ENCODE data around the gene HIPK2. TPM values are rescaled to one million over a fixed set of nuclear protein-coding genes. Genes with fewer than 3 reads are reported as not detected.
"Not testable (repeated sequence)": the region's sequence is repeated elsewhere in the genome, so short reads cannot be mapped to it uniquely, and the experiment has no call there.

HIPK2 gene
- total RNA-seq, 2 experiments from 2014 or later: 22.5 to 27.5 TPM

DNA sequence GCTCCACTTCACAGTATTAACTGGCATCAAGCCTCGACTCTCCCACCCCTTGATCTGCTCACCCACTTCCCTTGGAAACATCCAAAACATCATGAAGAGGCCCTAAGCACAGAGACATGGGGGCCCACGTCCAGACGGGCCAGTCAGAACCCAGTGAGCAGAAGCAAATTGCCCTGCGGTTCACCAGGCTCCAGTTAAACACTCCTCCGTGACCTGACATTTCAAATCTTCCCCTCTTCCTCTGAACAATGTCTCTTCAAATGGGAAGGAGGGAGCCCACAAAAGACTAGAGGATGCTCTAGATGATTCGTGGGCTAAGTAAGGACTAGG lies 209.5 kb downstream of the HIPK2 start:
- Mint-ChIP-seq H3K27ac (no peak overlapping the region), H3K27me3 (no peaks in the 10 kb centered on the region), H3K4me3 (no peak overlapping the region), H3K4me1 (peaks cover 15% of the 10 kb centered on the region), H3K36me3 (ENCODE audit: low read depth) (peaks cover 3% of the 10 kb centered on the region), H3K9me3 (no peaks in the 10 kb centered on the region)
- DNase-seq: no peak
- CTCF ChIA-PET: interaction anchor here (1.0 kb wide), 1 partner anchor 10 kb away, joined by 4 read pairs; no protein-coding TSS in a partner anchor
- POLR2A ChIA-PET: no interaction called here

- no peaks in the 10 kb centered on the region for H3K9me3 Mint-ChIP-seq
- no peak overlapping the region for H3K27ac Mint-ChIP-seq
- no peak for DNase-seq
- peaks cover 16% of the 10 kb centered on the region for H3K4me1 Mint-ChIP-seq
- no peak overlapping the region for H3K4me3 Mint-ChIP-seq
- H3K36me3 Mint-ChIP-seq (ENCODE audit: low read depth): peaks cover 3% of the 10 kb centered on the region
- ChIA-PET CTCF (interaction anchor here (0.7 to 1.0 kb wide), 2 partner anchors 10 to 26 kb away, joined by 3 to 4 read pairs; no protein-coding TSS in a partner anchor), POLR2A (no interaction called here)
- no peaks in the 10 kb centered on the region for H3K27me3 Mint-ChIP-seq
These were observed 210.0 kb downstream of the HIPK2 start for GRCh38 chr7:139567647-139568345.

DNA sequence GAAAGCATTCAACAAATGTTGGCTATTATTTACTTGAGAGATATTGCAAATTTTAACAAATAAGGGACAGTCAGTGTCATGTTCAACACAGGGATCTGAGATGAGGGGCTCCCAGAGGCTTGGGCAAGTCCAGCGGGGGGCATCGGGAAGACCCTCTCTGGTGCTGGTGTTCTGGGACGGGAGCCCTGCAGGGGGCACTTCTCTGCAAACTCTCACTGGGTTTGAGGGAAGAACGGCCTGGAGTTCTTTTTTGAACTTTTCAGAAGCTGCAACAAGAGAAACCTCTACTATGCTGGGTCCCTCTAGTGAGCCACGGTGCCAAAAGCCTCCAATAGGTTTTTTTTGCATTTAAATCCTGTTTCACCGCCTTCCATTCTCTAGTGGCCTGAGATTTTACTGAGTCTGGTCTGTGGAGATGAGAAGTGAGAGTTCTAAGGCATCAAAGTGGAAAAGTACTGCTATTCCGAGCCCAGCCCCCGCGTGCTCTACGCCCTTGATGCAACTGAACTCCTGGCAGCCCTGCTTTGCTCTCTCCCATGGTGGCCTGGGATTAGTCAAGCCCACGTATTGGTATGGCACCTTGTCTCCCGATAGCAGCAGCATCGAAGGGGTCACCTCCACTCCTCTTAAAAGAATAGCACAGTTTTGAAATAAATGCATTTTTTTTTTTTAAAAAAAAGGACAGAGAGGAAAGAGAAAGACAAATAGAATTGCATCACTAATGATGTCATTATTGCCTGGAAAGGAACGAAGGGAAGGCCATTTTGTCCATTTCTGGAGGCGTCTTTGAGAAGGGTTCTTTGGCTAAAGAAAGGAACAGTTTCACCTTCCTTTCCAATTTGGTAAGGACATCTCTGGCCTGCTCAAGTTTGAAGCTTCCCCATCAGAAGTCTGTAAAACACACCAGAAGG lies 210.8 kb downstream of the HIPK2 start:
- no peak for DNase-seq
- H3K4me3 Mint-ChIP-seq: no peak overlapping the region
- CTCF ChIA-PET: interaction anchor here (0.7 kb wide), 1 partner anchor 27 kb away, joined by 3 read pairs; no protein-coding TSS in a partner anchor
- H3K9me3 Mint-ChIP-seq: no peaks in the 10 kb centered on the region
- no peak overlapping the region for H3K27ac Mint-ChIP-seq
- POLR2A ChIA-PET: no interaction called here
- H3K27me3 Mint-ChIP-seq: no peaks in the 10 kb centered on the region
- H3K36me3 Mint-ChIP-seq (ENCODE audit: low read depth): peaks cover 3% of the 10 kb centered on the region
- H3K4me1 Mint-ChIP-seq: peaks cover 16% of the 10 kb centered on the region

DNA sequence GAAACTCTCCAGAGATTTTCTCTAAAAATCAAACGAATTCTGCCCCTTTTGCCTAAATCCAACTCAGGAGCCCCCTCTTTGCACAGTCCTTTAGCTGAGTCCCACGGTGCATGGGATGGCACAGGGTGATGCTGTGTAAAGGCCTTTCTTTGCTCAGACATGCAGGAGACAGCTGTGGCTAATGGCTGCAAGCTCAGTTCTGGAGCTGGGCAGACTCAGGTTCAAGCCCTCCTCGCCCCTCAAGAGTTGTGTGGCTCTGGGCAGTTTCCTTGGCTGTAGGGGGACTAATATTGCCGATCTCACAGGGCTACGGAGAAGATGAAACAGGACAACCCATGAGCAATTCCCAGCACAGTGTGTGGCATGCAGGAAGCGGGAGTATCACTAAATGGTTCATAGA lies 211.7 kb downstream of the HIPK2 start:
- no peak for DNase-seq
- H3K4me3 Mint-ChIP-seq: no peak overlapping the region
- peaks cover 16% of the 10 kb centered on the region for H3K4me1 Mint-ChIP-seq
- POLR2A ChIA-PET: no interaction called here
- no peaks in the 10 kb centered on the region for H3K9me3 Mint-ChIP-seq
- CTCF ChIA-PET: no interaction called here
- H3K27me3 Mint-ChIP-seq: no peaks in the 10 kb centered on the region
- peaks cover 3% of the 10 kb centered on the region for H3K36me3 Mint-ChIP-seq (ENCODE audit: low read depth)
- no peak overlapping the region for H3K27ac Mint-ChIP-seq

- DNase-seq: no peak
- CTCF ChIA-PET: interaction anchor here (1.1 kb wide), 1 partner anchor 444 kb away, joined by 3 read pairs; no protein-coding TSS in a partner anchor
- Mint-ChIP-seq H3K36me3 (ENCODE audit: low read depth) (peaks cover 5% of the 10 kb centered on the region), H3K27ac (no peak overlapping the region), H3K9me3 (peaks cover 3% of the 10 kb centered on the region), H3K27me3 (no peaks in the 10 kb centered on the region), H3K4me1 (peaks cover 16% of the 10 kb centered on the region), H3K4me3 (no peak overlapping the region)
- POLR2A ChIA-PET: no interaction called here
These were observed 213.9 kb downstream of the HIPK2 start for GRCh38 chr7:139563856-139564255.

DNA sequence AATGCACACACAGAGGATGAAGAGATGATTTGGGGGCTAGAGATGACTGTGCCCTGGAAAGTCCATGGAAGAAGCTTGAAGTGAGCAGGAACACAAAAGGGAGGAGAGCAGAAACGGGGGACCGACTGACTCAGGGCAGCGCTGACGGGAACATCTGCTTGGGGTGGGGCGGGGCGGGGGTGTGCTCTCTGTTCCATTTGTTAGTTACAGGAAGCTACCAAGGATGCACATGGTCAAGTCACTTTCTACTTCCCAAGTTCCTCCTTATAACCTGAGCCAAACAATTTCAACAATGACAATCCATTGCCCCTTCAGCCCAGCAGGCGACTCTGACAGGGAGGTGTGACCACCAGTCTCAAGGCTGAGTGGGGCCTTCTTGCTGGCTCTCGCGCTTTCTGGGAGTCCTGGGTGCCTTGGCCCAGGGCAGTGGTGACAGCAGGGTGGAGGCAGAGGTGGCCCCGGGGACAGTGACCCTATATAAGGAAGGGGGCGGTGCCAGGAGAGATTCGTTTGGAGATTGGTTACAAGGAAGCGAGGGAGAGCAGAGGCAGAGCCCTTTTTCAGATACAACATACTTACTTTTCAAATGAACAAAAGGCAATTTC lies 214.7 kb downstream of the HIPK2 start:
- Mint-ChIP-seq H3K4me3 (no peak overlapping the region), H3K27me3 (peaks cover 1% of the 10 kb centered on the region), H3K4me1 (peaks cover 16% of the 10 kb centered on the region), H3K36me3 (ENCODE audit: low read depth) (peaks cover 5% of the 10 kb centered on the region), H3K27ac (no peak overlapping the region), H3K9me3 (peaks cover 3% of the 10 kb centered on the region)
- POLR2A ChIA-PET: no interaction called here
- CTCF ChIA-PET: no interaction called here
- no peak for DNase-seq

DNA sequence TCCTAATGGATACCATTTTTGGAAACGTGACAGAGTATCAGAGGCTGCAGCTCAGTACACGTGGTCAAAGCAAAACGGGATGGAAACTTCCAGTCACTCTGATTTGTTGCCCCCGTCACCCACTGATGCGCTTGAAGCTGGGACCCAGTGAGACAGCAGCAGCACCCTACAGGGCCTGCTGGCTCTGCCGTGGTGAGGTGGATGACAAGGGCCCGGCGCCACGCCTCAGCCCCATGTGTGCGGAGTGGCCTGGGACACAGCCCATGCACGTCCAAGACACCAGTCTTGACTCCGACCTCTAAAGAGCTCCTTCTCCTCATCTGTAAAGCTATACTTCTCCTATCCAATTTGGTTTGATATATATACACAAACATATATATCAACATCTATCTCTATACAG lies 215.3 kb downstream of the HIPK2 start:
- POLR2A ChIA-PET: no interaction called here
- H3K4me3 Mint-ChIP-seq: no peak overlapping the region

GRCh38 chr7:139560678-139561077 lies 217.1 kb downstream of the HIPK2 start:
- peaks cover 7% of the 10 kb centered on the region for H3K27me3 Mint-ChIP-seq
- CTCF ChIA-PET: no interaction called here

More for the DNA sequence above, 215.3 kb downstream of the HIPK2 start:
- Mint-ChIP-seq H3K27me3 (peaks cover 7% of the 10 kb centered on the region), H3K9me3 (peaks cover 3% of the 10 kb centered on the region), H3K27ac (no peak overlapping the region), H3K36me3 (ENCODE audit: low read depth) (peaks cover 2% of the 10 kb centered on the region), H3K4me1 (peaks cover 16% of the 10 kb centered on the region)
- CTCF ChIA-PET: no interaction called here
- DNase-seq: no peak

DNA sequence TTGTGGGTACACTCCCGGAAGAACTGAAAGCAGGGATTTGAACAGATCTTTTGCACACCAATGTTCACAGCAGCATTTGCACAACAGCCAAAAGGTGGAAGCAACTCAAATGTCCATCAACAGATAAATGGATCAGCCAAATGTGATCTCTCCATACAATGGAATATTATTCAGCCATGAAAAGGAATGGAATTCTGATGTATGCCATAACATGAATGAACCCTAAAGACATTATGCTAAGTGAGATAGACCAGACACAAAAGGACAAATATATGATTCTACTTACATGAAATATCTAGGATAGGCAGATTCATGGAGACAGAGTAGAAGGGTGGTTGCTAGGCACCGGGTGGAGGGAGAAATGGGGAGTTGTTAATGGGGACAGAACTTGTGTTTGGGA lies 217.6 kb downstream of the HIPK2 start:
- Mint-ChIP-seq H3K4me1 (peaks cover 9% of the 10 kb centered on the region), H3K27me3 (peaks cover 7% of the 10 kb centered on the region), H3K36me3 (ENCODE audit: low read depth) (peaks cover 2% of the 10 kb centered on the region), H3K4me3 (no peak overlapping the region), H3K9me3 (peaks cover 3% of the 10 kb centered on the region), H3K27ac (no peak overlapping the region)
- ChIA-PET CTCF (no interaction called here), POLR2A (no interaction called here)
- DNase-seq: no peak

More at GRCh38 chr7:139560678-139561077, 217.1 kb downstream of the HIPK2 start:
- Mint-ChIP-seq H3K36me3 (ENCODE audit: low read depth) (peaks cover 2% of the 10 kb centered on the region), H3K27ac (no peak overlapping the region), H3K4me3 (no peak overlapping the region), H3K9me3 (peaks cover 3% of the 10 kb centered on the region), H3K4me1 (peaks cover 13% of the 10 kb centered on the region)
- POLR2A ChIA-PET: no interaction called here
- DNase-seq: no peak

DNA sequence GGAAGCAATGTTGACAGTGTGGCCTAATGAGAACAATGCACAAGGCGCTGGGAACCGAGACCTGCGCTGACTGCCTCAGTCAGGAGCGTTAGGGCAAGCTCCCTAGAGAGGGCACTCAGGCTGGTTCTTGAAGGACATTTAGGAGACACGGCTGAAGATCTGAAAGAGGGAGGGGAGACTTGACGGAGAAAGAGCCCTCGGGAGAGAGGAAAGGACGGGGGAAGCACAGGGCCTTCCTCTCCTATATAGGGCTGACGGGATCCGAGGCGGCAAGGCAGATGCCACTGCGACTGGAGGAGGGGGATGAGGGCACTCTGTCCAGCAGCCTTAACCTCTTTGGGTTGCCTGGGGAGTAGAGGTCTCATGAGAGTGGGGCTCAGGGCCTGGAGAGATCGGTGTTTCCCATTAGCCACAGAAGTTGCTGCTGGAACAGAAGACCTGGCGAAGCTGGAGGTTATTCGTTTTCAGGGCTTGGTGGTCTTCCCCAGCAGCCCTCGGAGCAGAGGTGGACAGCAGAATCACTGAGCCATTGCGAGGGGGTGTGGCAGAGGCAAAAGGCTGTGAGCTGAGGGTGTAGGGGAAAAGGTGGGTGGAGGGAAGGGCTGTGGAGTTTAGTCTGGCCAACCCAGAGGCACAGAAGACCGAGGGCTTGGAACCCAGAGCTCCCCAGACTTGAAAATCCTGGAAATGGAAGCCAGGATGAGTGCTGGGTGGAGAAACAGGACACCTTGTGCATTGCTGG lies 218.3 kb downstream of the HIPK2 start:
- H3K36me3 Mint-ChIP-seq (ENCODE audit: low read depth): peaks cover 2% of the 10 kb centered on the region
- DNase-seq: no peak
- H3K4me1 Mint-ChIP-seq: peaks cover 3% of the 10 kb centered on the region
- ChIA-PET POLR2A (no interaction called here), CTCF (no interaction called here)
- H3K27me3 Mint-ChIP-seq: peaks cover 7% of the 10 kb centered on the region
- peaks cover 3% of the 10 kb centered on the region for H3K9me3 Mint-ChIP-seq
- H3K27ac Mint-ChIP-seq: no peak overlapping the region
- no peak overlapping the region for H3K4me3 Mint-ChIP-seq

DNA sequence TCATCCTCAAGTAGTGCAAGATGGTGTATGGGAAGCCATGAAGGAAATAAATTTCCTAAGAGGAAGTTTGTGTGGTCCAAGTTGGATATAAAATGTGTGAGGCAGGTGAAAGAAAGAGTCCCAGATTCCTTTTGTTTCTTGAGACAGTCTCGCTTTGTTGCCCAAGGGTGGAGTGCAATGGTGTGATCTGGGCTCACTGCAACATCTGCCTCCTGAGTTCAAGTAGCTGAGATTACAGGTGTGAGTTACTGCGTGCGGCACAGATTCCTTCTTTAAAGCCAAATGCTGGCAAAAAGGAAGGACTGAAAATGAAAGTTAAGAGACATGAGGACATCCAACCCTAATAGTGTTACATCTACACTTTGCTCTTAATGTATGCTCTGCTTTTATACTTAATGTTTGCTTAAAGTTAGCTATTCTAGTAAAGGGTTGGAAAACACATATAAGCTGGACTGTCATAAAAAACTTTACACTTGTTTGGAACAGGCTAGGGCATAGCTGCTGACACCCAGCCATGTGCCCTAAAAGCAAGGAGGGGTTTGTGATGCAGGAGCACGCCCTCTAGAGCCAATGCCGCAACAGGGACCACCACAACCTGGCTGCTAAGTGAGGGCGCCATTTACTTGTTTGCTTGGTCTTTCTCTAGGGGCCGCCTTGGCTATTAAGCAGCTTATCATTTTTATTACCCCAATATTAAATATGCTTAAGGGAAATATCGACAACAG lies 219.8 kb downstream of the HIPK2 start:
- POLR2A ChIA-PET: no interaction called here
- Mint-ChIP-seq H3K27me3 (peaks cover 10% of the 10 kb centered on the region), H3K4me1 (peaks cover 1% of the 10 kb centered on the region), H3K9me3 (peaks cover 3% of the 10 kb centered on the region), H3K4me3 (no peak overlapping the region), H3K36me3 (ENCODE audit: low read depth) (peaks cover 2% of the 10 kb centered on the region), H3K27ac (no peak overlapping the region)
- no peak for DNase-seq
- CTCF ChIA-PET: interaction anchor here (0.6 to 1.6 kb wide), 4 partner anchors 10 to 107 kb away, joined by 3 to 4 read pairs (median 4); no protein-coding TSS in a partner anchor

DNA sequence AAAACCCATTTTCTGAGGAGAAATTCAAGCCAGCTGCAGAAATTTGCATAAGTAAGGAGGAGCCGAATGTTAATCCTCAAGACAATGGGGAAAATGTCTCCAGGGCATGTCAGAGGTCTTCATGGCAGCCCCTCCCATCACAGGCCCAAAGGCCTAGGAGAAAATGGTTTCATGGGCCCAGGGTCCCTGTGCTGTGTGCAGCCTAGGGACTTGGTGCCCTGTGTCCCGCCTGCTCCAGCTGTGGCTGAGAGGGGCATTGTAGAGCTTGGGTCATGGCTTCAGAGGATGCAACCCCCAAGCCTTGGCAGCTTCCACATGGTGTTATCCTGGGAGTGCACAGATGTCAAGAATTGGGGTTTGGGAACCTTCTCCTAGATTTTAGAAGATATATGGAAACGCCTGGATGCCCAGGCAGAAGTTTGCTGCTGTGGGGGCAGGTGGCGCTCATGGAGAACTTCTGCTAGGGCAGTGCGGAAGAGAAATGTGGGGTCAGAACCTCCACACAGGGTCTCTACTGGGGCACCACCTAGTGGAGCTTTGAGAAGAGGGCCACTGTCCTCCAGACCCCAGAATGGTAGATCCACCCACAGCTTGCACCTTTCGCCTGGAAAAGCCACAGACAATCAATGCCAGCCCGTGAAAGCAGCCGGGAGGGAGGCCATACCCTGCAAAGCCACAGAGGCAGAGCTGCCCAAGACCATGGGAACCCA lies 223.7 kb downstream of the HIPK2 start:
- H3K4me1 Mint-ChIP-seq, CTCF ChIA-PET, H3K27me3 Mint-ChIP-seq: not testable (repeated sequence)

More for the DNA sequence above, 223.7 kb downstream of the HIPK2 start:
- DNase-seq; H3K36me3 Mint-ChIP-seq (ENCODE audit: low read depth); H3K4me3 Mint-ChIP-seq; H3K9me3 Mint-ChIP-seq; POLR2A ChIA-PET; H3K27ac Mint-ChIP-seq: not testable (repeated sequence)

Measured in activated CD4-positive, alpha-beta T cell treated with anti-CD3 and anti-CD28 coated beads, Interleukin-2, amount 10 ng/mL, durations not matched to agents 7 days and 5 days (primary cell).